Ishikawa (cell line): ENCODE data around the gene IL34.
A peak's percentile ranks its signal among the peaks of the same experiment; 100 is the strongest.

Experiments
- CEBPB ChIP-seq: IDR thresholded peaks from 2 replicates; pipeline ENCODE4 v1.6.1; 2012
- CREB1 ChIP-seq: IDR thresholded peaks from 2 replicates; pipeline ENCODE4 v1.6.1; 2012; ENCODE audit warnings: low read depth
- EGR1 ChIP-seq: IDR thresholded peaks from 2 replicates; pipeline ENCODE4 v1.6.1; 2012
- EP300 ChIP-seq: IDR thresholded peaks from 2 replicates; pipeline ENCODE4 v1.6.1; 2012; ENCODE audit warnings: borderline replicate concordance
- FOXM1 ChIP-seq: IDR thresholded peaks from 2 replicates; pipeline ENCODE4 v1.6.1; 2012; ENCODE audit warnings: low read depth, borderline replicate concordance
- MAX ChIP-seq: IDR thresholded peaks from 2 replicates; pipeline ENCODE4 v1.6.1; 2012
- NFIC ChIP-seq: IDR thresholded peaks from 2 replicates; pipeline ENCODE4 v1.6.1; 2012
- RAD21 ChIP-seq: IDR thresholded peaks from 2 replicates; pipeline ENCODE4 v1.6.1; 2012; ENCODE audit warnings: low read depth
- REST ChIP-seq: IDR thresholded peaks from 2 replicates; pipeline ENCODE4 v1.6.1; 2012; ENCODE audit warnings: low read depth, mild to moderate bottlenecking
- TAF1 ChIP-seq: IDR thresholded peaks from 2 replicates; pipeline ENCODE4 v1.6.1; 2012; ENCODE audit warnings: low read depth, mild to moderate bottlenecking
- TCF12 ChIP-seq: IDR thresholded peaks from 2 replicates; pipeline ENCODE4 v1.6.1; 2012; ENCODE audit warnings: low read depth
- TEAD4 ChIP-seq: IDR thresholded peaks from 2 replicates; pipeline ENCODE4 v1.6.1; 2012
- USF1 ChIP-seq: IDR thresholded peaks from 2 replicates; pipeline ENCODE4 v1.6.1; 2012
- YY1 ChIP-seq: IDR thresholded peaks from 2 replicates; pipeline ENCODE4 v1.6.1; 2012; ENCODE audit warnings: low read depth
- ZBTB7A ChIP-seq: IDR thresholded peaks from 2 replicates; pipeline ENCODE4 v1.6.1; 2012; ENCODE audit warnings: low read depth

The IL34 gene

GRCh38 chr16:70695331-70696070 lies 49.1 kb downstream of the IL34 start:
- TF ChIP-seq NFIC = no peak
- no peak for TF ChIP-seq EGR1
- TF ChIP-seq USF1 = no peak
- TF ChIP-seq TEAD4 = peak; percentile 30; the same call in 1 of the 2 replicates
- TF ChIP-seq CEBPB = no peak

- no peak for TF ChIP-seq ZBTB7A
- TF ChIP-seq TEAD4 = no peak
- no peak for TF ChIP-seq USF1
- TF ChIP-seq TAF1 = no peak
- TF ChIP-seq TCF12 = no peak
- no peak for TF ChIP-seq MAX
- no peak for TF ChIP-seq EP300
- TF ChIP-seq YY1 = no peak
- TF ChIP-seq REST = no peak
- no peak for TF ChIP-seq RAD21
- TF ChIP-seq CEBPB = no peak
- no peak for TF ChIP-seq CREB1
- TF ChIP-seq NFIC = no peak
These were observed 50.0 kb downstream of the IL34 start for GRCh38 chr16:70696355-70696754.

- TF ChIP-seq USF1 = peak; percentile 27; the same call in 1 of the 2 replicates
- TF ChIP-seq TEAD4 = no peak
- peak; percentile 60 for TF ChIP-seq MAX
- TF ChIP-seq REST = no peak
These were observed 50.7 kb downstream of the IL34 start for GRCh38 chr16:70696952-70697593.

- no peak for TF ChIP-seq EP300
- no peak for TF ChIP-seq REST
- no peak for TF ChIP-seq RAD21
- TF ChIP-seq CEBPB = no peak
- no peak for TF ChIP-seq EGR1
- no peak for TF ChIP-seq FOXM1
- TF ChIP-seq TEAD4 = no peak
- TF ChIP-seq TAF1 = no peak
- TF ChIP-seq MAX = no peak
- no peak for TF ChIP-seq NFIC
- no peak for TF ChIP-seq CREB1
- TF ChIP-seq ZBTB7A = no peak
- no peak for TF ChIP-seq USF1
- TF ChIP-seq TCF12 = no peak
These were observed 51.3 kb downstream of the IL34 start for GRCh38 chr16:70697594-70698170.
